ENCODE measurements around the gene SAMMSON.

Gene SAMMSON

GRCh38 chr3:69999140-70000027, at the start of gene SAMMSON:
TSS of gene SAMMSON (plus strand) at chr3:69999733.
- DNase-seq (ENCODE audit: low read depth in 2 of 2): no peak

GRCh38 chr3:69951616-69952015, 47.9 kb upstream of the SAMMSON start:
- DNase-seq (ENCODE audit: low read depth in 2 of 2): no peak

- DNase-seq (ENCODE audit: low read depth in 2 of 2): no peak
These were observed 40.0 kb upstream of the SAMMSON start for GRCh38 chr3:69959581-69959980.

- no peak for DNase-seq (ENCODE audit: low read depth in 2 of 2)
These were observed 37.7 kb upstream of the SAMMSON start for GRCh38 chr3:69961706-69962439.

DNA sequence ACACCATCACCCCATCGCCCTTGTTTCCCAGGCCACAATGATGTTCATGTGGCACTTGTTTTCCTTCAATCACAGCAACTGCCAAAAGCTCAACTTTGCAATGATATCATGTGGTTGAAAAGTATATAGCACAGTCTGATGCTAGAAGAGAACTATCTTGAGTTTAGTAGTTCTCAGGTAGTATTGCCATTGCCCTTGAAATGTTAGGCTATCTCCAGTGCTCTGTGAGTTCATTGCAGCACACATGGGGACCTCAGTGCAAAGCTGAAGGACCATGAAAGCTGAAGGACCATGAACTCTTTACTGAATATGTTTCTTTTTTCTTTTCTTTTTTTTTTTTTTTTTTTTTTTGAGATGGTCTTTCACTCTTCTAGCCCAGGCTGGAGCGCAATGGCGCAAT, 35.9 kb upstream of the SAMMSON start:
- DNase-seq (ENCODE audit: low read depth in 2 of 2): no peak

GRCh38 chr3:69967156-69967555, 32.4 kb upstream of the SAMMSON start:
- no peak for DNase-seq (ENCODE audit: low read depth in 2 of 2)

DNA sequence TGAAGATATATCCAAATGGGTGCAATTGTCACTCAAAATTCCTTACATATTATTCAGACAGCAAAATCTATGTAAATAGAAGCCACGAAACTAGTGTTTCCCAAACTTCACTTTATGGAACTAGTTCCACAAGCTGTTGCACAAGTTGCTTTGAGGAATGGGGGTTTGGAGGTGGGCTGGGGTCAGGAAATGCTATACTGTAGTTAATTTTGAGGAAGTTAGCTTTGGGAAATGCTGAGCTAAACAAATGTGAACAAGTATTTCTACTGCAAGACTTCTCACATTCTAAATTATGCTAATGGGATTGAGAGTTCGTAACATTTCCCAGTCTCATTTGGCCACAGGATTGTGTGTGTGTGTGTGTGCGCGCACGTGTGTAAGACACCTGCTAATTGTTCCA, 28.7 kb upstream of the SAMMSON start:
- no peak for DNase-seq (ENCODE audit: low read depth in 2 of 2)

DNA sequence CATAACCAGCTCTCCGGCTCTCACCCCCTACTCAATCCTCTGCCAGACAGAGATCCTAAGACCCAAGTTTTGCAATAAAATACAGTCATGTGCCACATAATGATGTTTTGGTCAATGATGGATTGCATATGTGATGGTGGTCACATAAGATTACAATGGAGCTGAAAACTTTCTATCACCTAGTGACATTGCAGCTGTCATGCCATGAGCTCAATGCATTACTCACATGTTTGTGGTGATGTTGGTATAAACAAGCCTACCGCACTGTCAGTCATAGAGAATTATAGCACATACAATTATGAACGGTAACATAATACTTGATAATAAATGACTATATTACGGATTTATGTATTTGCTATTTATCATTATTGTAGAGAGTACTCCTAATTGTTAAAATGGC, 26.9 kb upstream of the SAMMSON start:
- no peak for DNase-seq (ENCODE audit: low read depth in 2 of 2)

- DNase-seq (ENCODE audit: low read depth in 2 of 2): no peak
These were observed 23.5 kb upstream of the SAMMSON start for GRCh38 chr3:69976021-69976420.

- DNase-seq (ENCODE audit: low read depth in 2 of 2): no peak
These were observed 15.8 kb upstream of the SAMMSON start for GRCh38 chr3:69983546-69984265.

- DNase-seq (ENCODE audit: low read depth in 2 of 2): no peak
These were observed 14.3 kb upstream of the SAMMSON start for GRCh38 chr3:69985266-69985665.

GRCh38 chr3:69986419-69986818, 13.1 kb upstream of the SAMMSON start:
- no peak for DNase-seq (ENCODE audit: low read depth in 2 of 2)

DNA sequence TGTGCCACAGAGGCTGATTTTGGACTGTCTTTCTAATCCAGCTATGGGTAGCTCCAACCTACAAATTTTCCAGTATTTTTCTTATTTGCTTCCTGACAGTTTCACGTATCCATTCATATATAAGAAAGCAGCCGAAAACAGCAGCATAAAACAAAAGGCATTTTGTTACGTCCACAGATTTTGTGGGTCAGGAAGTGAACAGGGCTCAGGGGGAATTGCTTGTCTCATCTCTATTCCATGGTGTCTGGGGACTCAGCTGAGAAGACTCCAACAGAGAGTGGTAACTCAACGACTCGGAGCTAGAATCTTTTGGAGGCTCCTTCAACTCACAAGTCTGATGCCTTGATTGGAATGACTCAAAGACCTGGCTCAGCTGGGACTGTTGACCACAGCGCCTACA, 11.7 kb upstream of the SAMMSON start:
- no peak for DNase-seq (ENCODE audit: low read depth in 2 of 2)

DNA sequence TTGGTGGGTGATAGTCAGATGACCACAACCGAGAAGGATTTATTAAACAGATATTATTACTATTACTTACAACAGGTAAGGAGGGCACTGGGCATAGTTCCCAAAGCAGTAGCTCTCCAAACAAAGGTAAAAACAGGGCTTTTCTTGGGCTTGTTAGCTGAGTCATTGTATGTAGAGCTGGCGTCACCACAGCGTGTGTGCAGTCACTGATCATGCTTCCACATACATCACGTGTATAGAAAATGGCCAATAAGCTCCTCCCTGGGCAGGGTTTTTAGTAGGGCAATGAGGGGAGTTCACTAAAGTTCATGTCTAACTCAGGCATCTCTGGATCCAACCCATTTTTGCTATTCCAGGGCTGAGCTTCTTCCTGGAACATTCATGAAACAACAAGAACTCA, 5.8 kb upstream of the SAMMSON start:
- DNase-seq (ENCODE audit: low read depth in 2 of 2): no peak

- DNase-seq (ENCODE audit: low read depth in 2 of 2): no peak
These were observed 4.6 kb upstream of the SAMMSON start for GRCh38 chr3:69994919-69995318.

DNA sequence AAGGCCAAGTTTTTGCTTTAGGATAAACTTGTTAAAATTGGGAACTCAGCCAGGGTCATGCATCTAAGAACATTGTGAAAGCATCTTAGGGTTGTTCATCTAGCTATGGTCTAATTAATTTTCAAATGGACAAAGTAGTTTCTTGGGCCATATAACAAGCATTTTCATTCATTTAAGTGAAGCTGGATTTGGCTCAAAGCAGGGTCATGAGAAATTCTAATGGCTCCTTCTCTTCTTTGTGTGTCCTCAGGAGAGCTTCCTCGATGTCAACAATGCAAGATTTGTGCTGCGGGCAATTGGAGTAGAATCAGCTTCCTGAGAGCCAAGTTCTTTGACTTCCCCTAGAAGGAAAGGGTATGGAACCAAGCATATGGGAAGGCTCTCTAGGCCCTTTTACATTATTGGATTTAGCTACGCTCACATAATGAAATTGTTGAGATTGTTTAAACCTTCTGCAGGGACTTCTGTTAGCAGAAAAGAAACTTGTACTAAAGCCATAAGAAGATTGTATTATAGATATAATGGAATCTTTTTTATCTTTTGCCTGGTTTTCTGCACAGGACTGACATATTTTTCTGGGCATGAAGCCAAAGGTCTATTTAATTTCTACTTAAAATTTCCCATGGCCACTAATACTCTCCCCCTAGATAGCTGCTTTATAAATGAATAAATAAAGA, 1.8 kb upstream of the SAMMSON start:
- DNase-seq (ENCODE audit: low read depth in 2 of 2): no peak

GRCh38 chr3:69998759-69999139, 784 bp upstream of the SAMMSON start:
- no peak for DNase-seq (ENCODE audit: low read depth in 2 of 2)

- no peak for DNase-seq (ENCODE audit: low read depth in 2 of 2)
These were observed 486 bp downstream of the SAMMSON start for GRCh38 chr3:70000028-70000410.

DNA sequence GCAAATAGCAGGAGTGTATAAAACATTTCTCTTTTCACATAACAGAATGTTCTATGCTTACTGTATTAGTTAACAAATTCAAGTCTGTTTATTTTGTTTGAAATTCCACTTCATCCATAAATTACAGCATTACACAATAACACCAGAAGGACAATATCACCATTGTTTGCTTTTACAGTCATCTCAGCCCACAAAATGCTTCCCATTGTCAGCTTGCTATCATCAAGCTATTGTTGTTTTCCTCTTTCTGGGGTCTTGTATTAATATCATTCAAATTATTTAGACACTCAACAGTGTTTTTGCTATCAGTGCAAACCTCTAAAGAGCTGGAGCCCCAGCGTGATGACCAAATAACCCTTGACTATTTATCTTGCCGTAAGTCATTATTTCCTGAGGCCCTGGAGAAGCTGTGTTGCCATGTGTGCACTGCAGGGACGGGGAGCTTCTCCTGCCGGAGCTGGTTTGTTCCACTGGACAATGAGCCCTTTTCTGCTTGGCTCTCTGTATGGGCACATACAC, 1.1 kb downstream of the SAMMSON start:
- DNase-seq (ENCODE audit: low read depth in 2 of 2): no peak

GRCh38 chr3:70003119-70003518, 3.6 kb downstream of the SAMMSON start:
- DNase-seq (ENCODE audit: low read depth in 2 of 2): no peak

DNA sequence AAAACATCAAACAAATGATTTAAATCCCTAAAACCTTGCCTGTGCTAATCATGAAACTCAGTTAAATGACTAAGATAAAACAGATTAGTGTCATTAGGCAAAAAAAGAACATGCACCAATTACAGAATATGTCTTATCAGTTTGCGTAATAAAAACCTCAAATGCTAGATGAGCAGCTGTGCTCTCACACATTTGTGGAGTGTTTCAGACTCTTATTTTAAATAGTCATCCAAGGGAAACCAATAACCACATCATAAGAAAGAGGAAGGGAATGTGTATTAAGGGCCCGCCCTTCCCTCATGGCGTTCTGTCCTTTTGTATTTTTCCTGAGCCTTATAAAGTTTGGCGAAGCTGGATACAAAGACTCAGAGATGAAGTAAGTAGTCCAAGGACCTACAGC, 6.6 kb downstream of the SAMMSON start:
- DNase-seq (ENCODE audit: low read depth in 2 of 2): no peak

DNA sequence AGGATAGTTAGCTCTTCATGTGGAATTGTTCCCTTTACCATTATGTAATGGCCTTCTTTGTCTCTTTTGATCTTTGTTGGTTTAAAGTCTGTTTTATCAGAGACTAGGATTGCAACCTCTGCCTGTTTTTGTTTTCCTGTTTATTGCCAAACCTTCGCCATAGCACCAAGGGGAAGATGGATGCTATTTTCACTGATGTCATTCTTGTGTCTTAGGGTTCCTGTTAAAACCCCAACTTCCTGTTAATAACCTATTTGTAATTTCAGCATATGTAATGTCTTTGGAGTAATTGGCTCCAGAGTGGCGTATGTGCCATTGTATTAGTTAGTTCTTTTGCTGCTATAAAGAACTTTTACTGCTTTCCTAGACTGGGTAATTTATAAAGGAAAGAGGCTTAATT, 10.8 kb downstream of the SAMMSON start:
- DNase-seq (ENCODE audit: low read depth in 2 of 2): no peak

Data from stimulated activated CD8-positive, alpha-beta memory T cell treated with anti-CD3 and anti-CD28 coated beads, Interleukin-15, amount 100 ng/mL, for 4 hours (primary cell).